HG02840 (cell line): ENCODE data around the gene TRA2B.
A peak's percentile ranks its signal among the peaks of the same experiment; 100 is the strongest.

Experiments
- ATAC-seq: cut with Tn5 transposase; IDR thresholded peaks from one replicate; pipeline ENCODE4 v1.9.1; 2021; ENCODE audit warnings: mild to moderate bottlenecking, moderate library complexity, moderate number of reproducible peaks; ENCODE audit not compliant: unreplicated experiment, low FRiP score

TRA2B gene

GRCh38 chr3:185956244-185956643, 18.4 kb upstream of the TRA2B start:
- no peak for ATAC-seq

GRCh38 chr3:185954366-185954723, 16.5 kb upstream of the TRA2B start:
- ATAC-seq: no peak

- no peak for ATAC-seq
Measured at GRCh38 chr3:185950728-185951127, 12.9 kb upstream of the TRA2B start.

GRCh38 chr3:185949515-185949914, 11.7 kb upstream of the TRA2B start:
- ATAC-seq: no peak

GRCh38 chr3:185948292-185948691, 10.5 kb upstream of the TRA2B start:
- ATAC-seq: no peak

- ATAC-seq: no peak
Measured at GRCh38 chr3:185943760-185944106, 5.9 kb upstream of the TRA2B start.

GRCh38 chr3:185942907-185943759, 5.3 kb upstream of the TRA2B start:
- ATAC-seq: peak; percentile 86

- no peak for ATAC-seq
Measured at GRCh38 chr3:185942396-185942795, 4.6 kb upstream of the TRA2B start.

GRCh38 chr3:185940951-185941350, 3.1 kb upstream of the TRA2B start:
- no peak for ATAC-seq

GRCh38 chr3:185939721-185940120, 1.9 kb upstream of the TRA2B start:
- ATAC-seq: no peak

GRCh38 chr3:185936814-185937688, 763 bp downstream of the TRA2B start:
- peak; percentile 37 for ATAC-seq

GRCh38 chr3:185936273-185936629, 1.6 kb downstream of the TRA2B start:
- no peak for ATAC-seq

- ATAC-seq: no peak
Measured at GRCh38 chr3:185935465-185936272, 2.1 kb downstream of the TRA2B start.

GRCh38 chr3:185934767-185935464, 2.9 kb downstream of the TRA2B start:
- no peak for ATAC-seq

- no peak for ATAC-seq
Measured at GRCh38 chr3:185934174-185934557, 3.6 kb downstream of the TRA2B start.

GRCh38 chr3:185933374-185934173, 4.2 kb downstream of the TRA2B start:
- ATAC-seq: no peak

- ATAC-seq: no peak
Measured at GRCh38 chr3:185931777-185932612, 5.8 kb downstream of the TRA2B start.

- ATAC-seq: no peak
Measured at GRCh38 chr3:185930393-185931107, 7.3 kb downstream of the TRA2B start.
